KMS-11 (cell line): ENCODE results near the gene TM9SF4.

Source experiments
- H2AFZ ChIP-seq: fragments of 200-600 bp; sonication (generic); 2 replicates; pipeline ENCODE4 v1.6.1; 2016; ENCODE audit warnings: antibody characterized with exemption, mixed run types, low read depth
- H3K27ac ChIP-seq: fragments of 200-600 bp; sonication (generic); 2 replicates; pipeline ENCODE4 v1.6.1; 2016; ENCODE audit warnings: mild to moderate bottlenecking, mixed run types
- H3K27me3 ChIP-seq: fragments of 200-600 bp; sonication (generic); 2 replicates; pipeline ENCODE4 v1.6.1; 2017; ENCODE audit warnings: mild to moderate bottlenecking, low read depth, mixed run types, moderate library complexity; ENCODE audit not compliant: insufficient read depth
- H3K36me3 ChIP-seq: fragments of 200-600 bp; sonication (generic); 2 replicates; pipeline ENCODE4 v1.6.1; 2017; ENCODE audit warnings: mild to moderate bottlenecking, mixed run types; ENCODE audit not compliant: insufficient read depth
- H3K4me1 ChIP-seq: fragments of 200-600 bp; sonication (generic); 2 replicates; pipeline ENCODE4 v1.6.1; 2016; ENCODE audit warnings: mild to moderate bottlenecking, low read depth, mixed run types; ENCODE audit not compliant: poor library complexity, severe bottlenecking
- H3K4me2 ChIP-seq: fragments of 200-600 bp; sonication (generic); 2 replicates; pipeline ENCODE4 v1.7.0; 2016; ENCODE audit warnings: mild to moderate bottlenecking, mixed run types
- H3K4me3 ChIP-seq: fragments of 200-600 bp; sonication (generic); IDR thresholded peaks from 2 replicates; pipeline ENCODE4 v1.6.1; 2017; ENCODE audit warnings: low read depth, low read length, mixed read lengths; ENCODE audit not compliant: insufficient read depth
- H3K79me2 ChIP-seq: fragments of 200-600 bp; sonication (generic); 2 replicates; pipeline ENCODE4 v1.6.1; 2016; ENCODE audit warnings: low read depth, mixed run types; ENCODE audit not compliant: insufficient read depth
- H3K9ac ChIP-seq: fragments of 200-600 bp; sonication (generic); 2 replicates; pipeline ENCODE4 v1.6.1; 2016; ENCODE audit warnings: mild to moderate bottlenecking, mixed run types
- H4K20me1 ChIP-seq: fragments of 200-600 bp; sonication (generic); 2 replicates; pipeline ENCODE4 v1.6.1; 2016; ENCODE audit warnings: mild to moderate bottlenecking, mixed run types; ENCODE audit not compliant: insufficient read depth
- CTCF ChIP-seq: fragments of 200-600 bp; sonication (generic); conservative IDR thresholded peaks from 2 replicates; pipeline ENCODE4 v1.6.1; 2017; ENCODE audit warnings: low read depth, mild to moderate bottlenecking, antibody characterized with exemption, low read length, moderate library complexity, mixed read lengths

The TM9SF4 gene

GRCh38 chr20:32149566-32150170, 40.2 kb downstream of the TM9SF4 start:
- no peak overlapping the region for H3K27ac ChIP-seq
- TF ChIP-seq CTCF = no peak

DNA sequence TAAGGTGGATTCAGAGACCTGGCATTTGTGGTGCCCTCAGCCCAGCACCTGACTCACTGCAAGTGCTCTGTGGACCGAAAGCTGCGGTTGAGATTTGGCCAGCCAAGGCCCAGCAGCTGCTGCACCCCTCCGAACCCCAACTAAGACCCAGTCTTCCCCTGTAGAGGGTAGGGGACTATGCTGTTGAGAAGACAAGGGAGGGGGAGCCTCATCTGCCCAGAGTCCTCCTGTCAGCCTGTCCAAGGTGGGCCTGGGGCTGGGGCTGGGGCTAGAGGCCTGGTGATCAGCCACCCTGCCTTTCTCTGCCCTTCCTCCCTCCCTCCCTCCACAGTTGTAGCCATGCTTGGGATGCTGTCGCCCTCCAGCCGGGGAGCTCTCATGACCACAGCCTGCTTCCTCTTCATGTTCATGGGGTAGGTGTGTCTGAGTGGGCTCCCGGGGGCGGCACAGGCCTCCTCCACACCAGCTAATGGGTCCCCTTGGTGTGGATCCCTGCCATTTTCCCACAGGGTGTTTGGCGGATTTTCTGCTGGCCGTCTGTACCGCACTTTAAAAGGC, 40.9 kb downstream of the TM9SF4 start:
- H3K4me2 ChIP-seq = no peak overlapping the region
- H3K79me2 ChIP-seq = no peaks in the 10 kb centered on the region
- no peak overlapping the region for H3K4me3 ChIP-seq
- no peak for TF ChIP-seq CTCF
- H3K27me3 ChIP-seq = no peaks in the 10 kb centered on the region
- no peak overlapping the region for H3K9ac ChIP-seq
- H3K4me1 ChIP-seq = peaks cover 4% of the 10 kb centered on the region
- H2AFZ ChIP-seq = no peak overlapping the region
- H4K20me1 ChIP-seq = no peaks in the 10 kb centered on the region
- H3K27ac ChIP-seq = no peak overlapping the region
- peaks cover 14% of the 10 kb centered on the region; the same call in 1 of the 2 replicates for H3K36me3 ChIP-seq

More at GRCh38 chr20:32149566-32150170, 40.2 kb downstream of the TM9SF4 start:
- H3K27me3 ChIP-seq = no peaks in the 10 kb centered on the region
- no peaks in the 10 kb centered on the region for H3K79me2 ChIP-seq
- peaks cover 3% of the 10 kb centered on the region for H3K4me1 ChIP-seq
- no peak overlapping the region for H2AFZ ChIP-seq
- H4K20me1 ChIP-seq = no peaks in the 10 kb centered on the region
- no peak overlapping the region for H3K9ac ChIP-seq
- H3K4me2 ChIP-seq = no peak overlapping the region
- no peak overlapping the region for H3K4me3 ChIP-seq
- H3K36me3 ChIP-seq = peaks cover 14% of the 10 kb centered on the region; the same call in 1 of the 2 replicates

GRCh38 chr20:32152421-32153155, 43.1 kb downstream of the TM9SF4 start:
- H3K27ac ChIP-seq = no peak overlapping the region
- H4K20me1 ChIP-seq = no peaks in the 10 kb centered on the region
- no peak overlapping the region for H3K4me3 ChIP-seq
- H3K27me3 ChIP-seq = no peaks in the 10 kb centered on the region
- H3K79me2 ChIP-seq = no peaks in the 10 kb centered on the region
- H3K36me3 ChIP-seq = peaks cover 8% of the 10 kb centered on the region; the same call in 1 of the 2 replicates
- H3K9ac ChIP-seq = no peak overlapping the region
- no peak overlapping the region for H2AFZ ChIP-seq
- H3K4me2 ChIP-seq = no peak overlapping the region
- no peak for TF ChIP-seq CTCF
- H3K4me1 ChIP-seq = peaks cover 4% of the 10 kb centered on the region

DNA sequence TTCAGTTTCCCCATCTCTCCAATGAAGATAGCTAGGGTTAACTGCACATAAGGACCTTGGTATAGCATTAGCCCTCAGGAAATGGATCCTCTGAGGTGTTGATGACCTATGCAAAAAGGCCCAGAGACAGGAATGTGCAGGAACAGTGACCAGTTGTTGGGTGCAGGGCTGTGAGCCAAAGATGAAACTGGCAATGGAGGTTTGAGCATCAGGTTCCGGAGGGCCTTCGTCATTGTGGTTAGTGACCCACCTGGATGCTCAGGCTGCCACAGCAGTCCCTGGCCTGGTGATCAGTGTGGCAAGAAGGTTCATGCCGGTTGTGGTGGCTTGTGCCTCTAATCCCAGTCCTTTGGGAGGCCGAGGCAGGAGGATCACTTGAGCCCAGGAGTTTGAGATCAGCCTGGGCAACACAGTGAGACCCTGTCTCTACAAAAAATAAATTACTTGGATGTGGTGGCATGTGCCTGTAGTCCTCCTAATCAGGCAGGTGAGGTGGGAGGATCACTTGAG, 43.7 kb downstream of the TM9SF4 start:
- H3K36me3 ChIP-seq = peaks cover 8% of the 10 kb centered on the region; the same call in 1 of the 2 replicates
- no peak overlapping the region for H3K4me2 ChIP-seq
- H3K79me2 ChIP-seq = no peaks in the 10 kb centered on the region
- H3K4me3 ChIP-seq = no peak overlapping the region
- H3K9ac ChIP-seq = no peak overlapping the region
- H2AFZ ChIP-seq = no peak overlapping the region
- H3K27ac ChIP-seq = no peak overlapping the region
- H4K20me1 ChIP-seq = no peaks in the 10 kb centered on the region
- peaks cover 4% of the 10 kb centered on the region for H3K4me1 ChIP-seq
- no peaks in the 10 kb centered on the region for H3K27me3 ChIP-seq
- no peak for TF ChIP-seq CTCF
